ENCODE results near the gene ABCC4. TPM values are rescaled to one million over a fixed set of nuclear protein-coding genes. Genes with fewer than 3 reads are reported as not detected.

Gene ABCC4
- total and polyA plus RNA-seq, 2 of the 13 experiments (the other 11 are each of a cell fraction or from before 2014, with no cell fraction given), result 4.2 to 11.3 TPM

- TF ChIP-seq, protein P1, sequence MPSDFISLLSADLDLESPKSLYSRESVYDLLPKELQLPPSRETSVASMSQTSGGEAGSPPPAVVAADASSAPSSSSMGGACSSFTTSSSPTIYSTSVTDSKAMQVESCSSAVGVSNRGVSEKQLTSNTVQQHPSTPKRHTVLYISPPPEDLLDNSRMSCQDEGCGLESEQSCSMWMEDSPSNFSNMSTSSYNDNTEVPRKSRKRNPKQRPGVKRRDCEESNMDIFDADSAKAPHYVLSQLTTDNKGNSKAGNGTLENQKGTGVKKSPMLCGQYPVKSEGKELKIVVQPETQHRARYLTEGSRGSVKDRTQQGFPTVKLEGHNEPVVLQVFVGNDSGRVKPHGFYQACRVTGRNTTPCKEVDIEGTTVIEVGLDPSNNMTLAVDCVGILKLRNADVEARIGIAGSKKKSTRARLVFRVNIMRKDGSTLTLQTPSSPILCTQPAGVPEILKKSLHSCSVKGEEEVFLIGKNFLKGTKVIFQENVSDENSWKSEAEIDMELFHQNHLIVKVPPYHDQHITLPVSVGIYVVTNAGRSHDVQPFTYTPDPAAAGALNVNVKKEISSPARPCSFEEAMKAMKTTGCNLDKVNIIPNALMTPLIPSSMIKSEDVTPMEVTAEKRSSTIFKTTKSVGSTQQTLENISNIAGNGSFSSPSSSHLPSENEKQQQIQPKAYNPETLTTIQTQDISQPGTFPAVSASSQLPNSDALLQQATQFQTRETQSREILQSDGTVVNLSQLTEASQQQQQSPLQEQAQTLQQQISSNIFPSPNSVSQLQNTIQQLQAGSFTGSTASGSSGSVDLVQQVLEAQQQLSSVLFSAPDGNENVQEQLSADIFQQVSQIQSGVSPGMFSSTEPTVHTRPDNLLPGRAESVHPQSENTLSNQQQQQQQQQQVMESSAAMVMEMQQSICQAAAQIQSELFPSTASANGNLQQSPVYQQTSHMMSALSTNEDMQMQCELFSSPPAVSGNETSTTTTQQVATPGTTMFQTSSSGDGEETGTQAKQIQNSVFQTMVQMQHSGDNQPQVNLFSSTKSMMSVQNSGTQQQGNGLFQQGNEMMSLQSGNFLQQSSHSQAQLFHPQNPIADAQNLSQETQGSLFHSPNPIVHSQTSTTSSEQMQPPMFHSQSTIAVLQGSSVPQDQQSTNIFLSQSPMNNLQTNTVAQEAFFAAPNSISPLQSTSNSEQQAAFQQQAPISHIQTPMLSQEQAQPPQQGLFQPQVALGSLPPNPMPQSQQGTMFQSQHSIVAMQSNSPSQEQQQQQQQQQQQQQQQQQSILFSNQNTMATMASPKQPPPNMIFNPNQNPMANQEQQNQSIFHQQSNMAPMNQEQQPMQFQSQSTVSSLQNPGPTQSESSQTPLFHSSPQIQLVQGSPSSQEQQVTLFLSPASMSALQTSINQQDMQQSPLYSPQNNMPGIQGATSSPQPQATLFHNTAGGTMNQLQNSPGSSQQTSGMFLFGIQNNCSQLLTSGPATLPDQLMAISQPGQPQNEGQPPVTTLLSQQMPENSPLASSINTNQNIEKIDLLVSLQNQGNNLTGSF (CRISPR knock-in tag; IDR thresholded peaks at IDR 0.05), result no peak
- TF ChIP-seq, protein P2, sequence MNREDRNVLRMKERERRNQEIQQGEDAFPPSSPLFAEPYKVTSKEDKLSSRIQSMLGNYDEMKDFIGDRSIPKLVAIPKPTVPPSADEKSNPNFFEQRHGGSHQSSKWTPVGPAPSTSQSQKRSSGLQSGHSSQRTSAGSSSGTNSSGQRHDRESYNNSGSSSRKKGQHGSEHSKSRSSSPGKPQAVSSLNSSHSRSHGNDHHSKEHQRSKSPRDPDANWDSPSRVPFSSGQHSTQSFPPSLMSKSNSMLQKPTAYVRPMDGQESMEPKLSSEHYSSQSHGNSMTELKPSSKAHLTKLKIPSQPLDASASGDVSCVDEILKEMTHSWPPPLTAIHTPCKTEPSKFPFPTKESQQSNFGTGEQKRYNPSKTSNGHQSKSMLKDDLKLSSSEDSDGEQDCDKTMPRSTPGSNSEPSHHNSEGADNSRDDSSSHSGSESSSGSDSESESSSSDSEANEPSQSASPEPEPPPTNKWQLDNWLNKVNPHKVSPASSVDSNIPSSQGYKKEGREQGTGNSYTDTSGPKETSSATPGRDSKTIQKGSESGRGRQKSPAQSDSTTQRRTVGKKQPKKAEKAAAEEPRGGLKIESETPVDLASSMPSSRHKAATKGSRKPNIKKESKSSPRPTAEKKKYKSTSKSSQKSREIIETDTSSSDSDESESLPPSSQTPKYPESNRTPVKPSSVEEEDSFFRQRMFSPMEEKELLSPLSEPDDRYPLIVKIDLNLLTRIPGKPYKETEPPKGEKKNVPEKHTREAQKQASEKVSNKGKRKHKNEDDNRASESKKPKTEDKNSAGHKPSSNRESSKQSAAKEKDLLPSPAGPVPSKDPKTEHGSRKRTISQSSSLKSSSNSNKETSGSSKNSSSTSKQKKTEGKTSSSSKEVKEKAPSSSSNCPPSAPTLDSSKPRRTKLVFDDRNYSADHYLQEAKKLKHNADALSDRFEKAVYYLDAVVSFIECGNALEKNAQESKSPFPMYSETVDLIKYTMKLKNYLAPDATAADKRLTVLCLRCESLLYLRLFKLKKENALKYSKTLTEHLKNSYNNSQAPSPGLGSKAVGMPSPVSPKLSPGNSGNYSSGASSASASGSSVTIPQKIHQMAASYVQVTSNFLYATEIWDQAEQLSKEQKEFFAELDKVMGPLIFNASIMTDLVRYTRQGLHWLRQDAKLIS (CRISPR knock-in tag; IDR thresholded peaks at IDR 0.05), result no peak
- TF ChIP-seq CCAR2 (optimal IDR thresholded peaks at IDR 0.05; ENCODE audit: low read depth, low read length) (no peak), SYNCRIP (IDR thresholded peaks at IDR 0.05; ENCODE audit: insufficient read depth, low read depth, low read length) (no peak), ZBTB34 (CRISPR knock-in tag; IDR thresholded peaks at IDR 0.05) (no peak), ZNF775 (CRISPR knock-in tag; IDR thresholded peaks at IDR 0.05; ENCODE audit: borderline replicate concordance) (no peak), ZNF589 (CRISPR knock-in tag; conservative IDR thresholded peaks at IDR 0.05) (no peak), ZNF367 (CRISPR knock-in tag; IDR thresholded peaks at IDR 0.05; ENCODE audit: borderline replicate concordance) (no peak), XRCC5 (optimal IDR thresholded peaks at IDR 0.05; ENCODE audit: low read length) (no peak)
- TF ChIP-seq, protein P3, sequence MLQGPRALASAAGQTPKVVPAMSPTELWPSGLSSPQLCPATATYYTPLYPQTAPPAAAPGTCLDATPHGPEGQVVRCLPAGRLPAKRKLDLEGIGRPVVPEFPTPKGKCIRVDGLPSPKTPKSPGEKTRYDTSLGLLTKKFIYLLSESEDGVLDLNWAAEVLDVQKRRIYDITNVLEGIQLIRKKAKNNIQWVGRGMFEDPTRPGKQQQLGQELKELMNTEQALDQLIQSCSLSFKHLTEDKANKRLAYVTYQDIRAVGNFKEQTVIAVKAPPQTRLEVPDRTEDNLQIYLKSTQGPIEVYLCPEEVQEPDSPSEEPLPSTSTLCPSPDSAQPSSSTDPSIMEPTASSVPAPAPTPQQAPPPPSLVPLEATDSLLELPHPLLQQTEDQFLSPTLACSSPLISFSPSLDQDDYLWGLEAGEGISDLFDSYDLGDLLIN (CRISPR knock-in tag; IDR thresholded peaks at IDR 0.05; ENCODE audit: borderline replicate concordance), result no peak
Measured at GRCh38 chr13:95030821-95031343, 270.4 kb downstream of the ABCC4 start (continued).

Measured in HepG2 (cell line).